IgD-negative memory B cell (primary cell): ENCODE results near the gene CDC14C. TPM values are rescaled to one million over a fixed set of nuclear protein-coding genes. Genes with fewer than 3 reads are reported as not detected.
A peak's percentile ranks its signal among the peaks of the same experiment; 100 is the strongest.
"Not testable (repeated sequence)": the region's sequence is repeated elsewhere in the genome, so short reads cannot be mapped to it uniquely, and the experiment has no call there.

Experiments used
- H3K27ac Mint-ChIP-seq, 3 donors: one replicate each; pipeline ENCODE4 v1.8.0; 2020 to 2022; ENCODE audit warnings: mild to moderate bottlenecking in 3 of 3, mixed read lengths in 3 of 3, moderate library complexity in 1 of 3
- H3K27me3 Mint-ChIP-seq: one replicate; pipeline ENCODE4 v1.8.0; 2021; ENCODE audit warnings: mixed read lengths
- H3K36me3 Mint-ChIP-seq: one replicate; pipeline ENCODE4 v1.8.0; 2020; ENCODE audit warnings: mild to moderate bottlenecking, mixed read lengths
- H3K4me1 Mint-ChIP-seq, 3 donors: one replicate each; pipeline ENCODE4 v1.8.0; 2020 to 2022; ENCODE audit warnings: mixed read lengths in 3 of 3, mild to moderate bottlenecking in 1 of 3
- H3K4me3 Mint-ChIP-seq, 4 donors: one replicate each; pipeline ENCODE4 v1.8.0; 2020 to 2022; ENCODE audit warnings: mild to moderate bottlenecking in 4 of 4, mixed read lengths in 4 of 4, moderate library complexity in 3 of 4
- H3K9me3 Mint-ChIP-seq, 3 donors: one replicate each; pipeline ENCODE4 v1.8.0; 2020 to 2021; ENCODE audit warnings: mixed read lengths in 3 of 3, mild to moderate bottlenecking in 1 of 3
- polyA plus RNA-seq: library from polyadenylated mRNA; unstranded; fragments of 300-500 nt; fragmentation: Illumina TruSeq; gene quantifications from one replicate; pipeline ENCODE4 v1.2.3, GENCODE V29; 2021

The CDC14C gene
- polyA plus RNA-seq = not detected

- Mint-ChIP-seq H3K4me3 (no peak within 1 kb of the TSS), H3K27ac (no peak within 1 kb of the TSS), H3K36me3 (peaks cover 2% of the 10 kb centered on the region), H3K9me3 (no peaks in the 10 kb centered on the region), H3K4me1 (no peaks in the 10 kb centered on the region), H3K27me3 (no peaks in the 10 kb centered on the region)
Measured at GRCh38 chr7:48924433-48924832, at the start of gene CDC14C. CDC14C (plus strand) TSS chr7:48924547; CDS start chr7:48924673, 126 bp downstream.

GRCh38 chr7:48875045-48875916, 49.1 kb upstream of the CDC14C start:
- peaks cover 0 to 7% (median 2%) of the 10 kb centered on the region in 3 donors for H3K9me3 Mint-ChIP-seq
- H3K36me3 Mint-ChIP-seq = no peaks in the 10 kb centered on the region
- no peak overlapping the region for H3K27ac Mint-ChIP-seq
- no peak overlapping the region for H3K4me3 Mint-ChIP-seq
- no peaks in the 10 kb centered on the region for H3K27me3 Mint-ChIP-seq
- H3K4me1 Mint-ChIP-seq = no peaks in the 10 kb centered on the region

GRCh38 chr7:48876087-48876486, 48.3 kb upstream of the CDC14C start:
- no peaks in the 10 kb centered on the region for H3K4me1 Mint-ChIP-seq
- no peak overlapping the region for H3K27ac Mint-ChIP-seq
- peaks cover 0 to 7% (median 2%) of the 10 kb centered on the region in 3 donors for H3K9me3 Mint-ChIP-seq
- no peaks in the 10 kb centered on the region for H3K27me3 Mint-ChIP-seq
- no peak overlapping the region for H3K4me3 Mint-ChIP-seq
- H3K36me3 Mint-ChIP-seq = no peaks in the 10 kb centered on the region

- Mint-ChIP-seq H3K4me3 (no peak overlapping the region), H3K9me3 (peaks cover 0 to 11% (median 3%) of the 10 kb centered on the region in 3 donors), H3K36me3 (no peaks in the 10 kb centered on the region), H3K27me3 (no peaks in the 10 kb centered on the region), H3K4me1 (no peaks in the 10 kb centered on the region), H3K27ac (no peak overlapping the region)
Measured at GRCh38 chr7:48880851-48881250, 43.5 kb upstream of the CDC14C start.

- Mint-ChIP-seq H3K9me3 (peaks cover 0 to 15% (median 10%) of the 10 kb centered on the region in 3 donors), H3K36me3 (no peaks in the 10 kb centered on the region), H3K27me3 (no peaks in the 10 kb centered on the region), H3K4me1 (no peaks in the 10 kb centered on the region), H3K4me3 (no peak overlapping the region), H3K27ac (no peak overlapping the region)
Measured at GRCh38 chr7:48887500-48887899, 36.8 kb upstream of the CDC14C start.

GRCh38 chr7:48894574-48894973, 29.8 kb upstream of the CDC14C start:
- H3K4me3 Mint-ChIP-seq = peak overlapping the region in 1 of 4 donors; percentile 73
- H3K27me3 Mint-ChIP-seq = no peaks in the 10 kb centered on the region
- peaks cover 2 to 11% (median 10%) of the 10 kb centered on the region in 3 donors for H3K9me3 Mint-ChIP-seq
- no peaks in the 10 kb centered on the region for H3K36me3 Mint-ChIP-seq
- H3K27ac Mint-ChIP-seq = no peak overlapping the region
- no peaks in the 10 kb centered on the region for H3K4me1 Mint-ChIP-seq

GRCh38 chr7:48899932-48900331, 24.4 kb upstream of the CDC14C start:
- no peaks in the 10 kb centered on the region for H3K27me3 Mint-ChIP-seq
- H3K36me3 Mint-ChIP-seq = no peaks in the 10 kb centered on the region
- no peak overlapping the region for H3K27ac Mint-ChIP-seq
- peaks cover 3 to 18% (median 3%) of the 10 kb centered on the region in 3 donors for H3K9me3 Mint-ChIP-seq
- no peaks in the 10 kb centered on the region for H3K4me1 Mint-ChIP-seq
- H3K4me3 Mint-ChIP-seq = no peak overlapping the region

- Mint-ChIP-seq H3K9me3 (peaks cover 0 to 21% (median 5%) of the 10 kb centered on the region in 3 donors), H3K36me3 (no peaks in the 10 kb centered on the region), H3K4me3 (no peak overlapping the region), H3K27ac (no peak overlapping the region), H3K4me1 (no peaks in the 10 kb centered on the region), H3K27me3 (no peaks in the 10 kb centered on the region)
Measured at GRCh38 chr7:48901966-48902365, 22.4 kb upstream of the CDC14C start.

- H3K4me3 Mint-ChIP-seq = no peak overlapping the region
- H3K36me3 Mint-ChIP-seq = no peaks in the 10 kb centered on the region
- peaks cover 0 to 24% (median 7%) of the 10 kb centered on the region in 3 donors for H3K9me3 Mint-ChIP-seq
- no peak overlapping the region for H3K27ac Mint-ChIP-seq
- no peaks in the 10 kb centered on the region for H3K4me1 Mint-ChIP-seq
- no peaks in the 10 kb centered on the region for H3K27me3 Mint-ChIP-seq
Measured at GRCh38 chr7:48904975-48905374, 19.4 kb upstream of the CDC14C start.

- H3K27me3 Mint-ChIP-seq, H3K27ac Mint-ChIP-seq, H3K36me3 Mint-ChIP-seq, H3K4me3 Mint-ChIP-seq, H3K4me1 Mint-ChIP-seq: not testable (repeated sequence)
- H3K9me3 Mint-ChIP-seq = peaks cover 0 to 25% (median 7%) of the 10 kb centered on the region in 3 donors
Measured at GRCh38 chr7:48905686-48906085, 18.7 kb upstream of the CDC14C start.

GRCh38 chr7:48909887-48910286, 14.5 kb upstream of the CDC14C start:
- H3K36me3 Mint-ChIP-seq, H3K4me3 Mint-ChIP-seq, H3K4me1 Mint-ChIP-seq, H3K27ac Mint-ChIP-seq, H3K27me3 Mint-ChIP-seq: not testable (repeated sequence)
- H3K9me3 Mint-ChIP-seq = peaks cover 6 to 16% (median 7%) of the 10 kb centered on the region in 3 donors

GRCh38 chr7:48931481-48931880, 7.1 kb downstream of the CDC14C start:
- Mint-ChIP-seq H3K27ac (no peak overlapping the region), H3K36me3 (peaks cover 2% of the 10 kb centered on the region), H3K9me3 (peaks cover 0 to 4% (median 0%) of the 10 kb centered on the region in 3 donors), H3K4me3 (no peak overlapping the region), H3K4me1 (no peaks in the 10 kb centered on the region), H3K27me3 (no peaks in the 10 kb centered on the region)

GRCh38 chr7:48932126-48932910, 8.0 kb downstream of the CDC14C start:
- Mint-ChIP-seq H3K4me3 (no peak overlapping the region), H3K4me1 (no peaks in the 10 kb centered on the region), H3K9me3 (peaks cover 0 to 7% (median 0%) of the 10 kb centered on the region in 3 donors), H3K27me3 (no peaks in the 10 kb centered on the region), H3K36me3 (peaks cover 2% of the 10 kb centered on the region), H3K27ac (no peak overlapping the region)

- no peak overlapping the region for H3K4me3 Mint-ChIP-seq
- H3K36me3 Mint-ChIP-seq = peaks cover 2% of the 10 kb centered on the region
- no peaks in the 10 kb centered on the region for H3K27me3 Mint-ChIP-seq
- no peaks in the 10 kb centered on the region for H3K4me1 Mint-ChIP-seq
- H3K9me3 Mint-ChIP-seq = peaks cover 0 to 7% (median 0%) of the 10 kb centered on the region in 3 donors
- no peak overlapping the region for H3K27ac Mint-ChIP-seq
Measured at GRCh38 chr7:48933549-48934085, 9.3 kb downstream of the CDC14C start.
